Loucy (cell line): ENCODE results near the gene PHKB.

Experiments
- H2AFZ ChIP-seq: fragments of 200-600 bp; sonication (generic); 2 replicates; pipeline ENCODE4 v1.6.0; 2016; ENCODE audit warnings: antibody characterized with exemption, mild to moderate bottlenecking, low read length, moderate library complexity
- H3F3A ChIP-seq: fragments of 200-600 bp; 2 replicates; pipeline ENCODE4 v1.6.0; 2016; ENCODE audit warnings: antibody characterized with exemption, low read depth, mild to moderate bottlenecking
- H3K27me3 ChIP-seq: fragments of 200-600 bp; sonication (generic); 2 replicates; pipeline ENCODE4 v1.6.1; 2014; ENCODE audit warnings: low read length, mild to moderate bottlenecking; ENCODE audit not compliant: insufficient read depth, poor library complexity, severe bottlenecking
- H3K36me3 ChIP-seq: fragments of 200-600 bp; sonication (generic); 2 replicates; pipeline ENCODE4 v1.6.1; 2016; ENCODE audit warnings: low read length; ENCODE audit not compliant: insufficient read depth
- H3K4me1 ChIP-seq: fragments of 200-600 bp; sonication (generic); 2 replicates; pipeline ENCODE4 v1.5.1; 2014; ENCODE audit warnings: low read length, mild to moderate bottlenecking; ENCODE audit not compliant: insufficient read depth, poor library complexity, severe bottlenecking
- H3K4me2 ChIP-seq: fragments of 200-600 bp; sonication (generic); 2 replicates; pipeline ENCODE4 v1.6.0; 2014; ENCODE audit warnings: antibody characterized with exemption, low read length, low read depth, mild to moderate bottlenecking; ENCODE audit not compliant: poor library complexity, severe bottlenecking
- H3K4me3 ChIP-seq: fragments of 200-600 bp; sonication (generic); 2 replicates; pipeline ENCODE4 v1.5.1; 2014; ENCODE audit warnings: low read length, mild to moderate bottlenecking, mixed read lengths; ENCODE audit not compliant: poor library complexity, severe bottlenecking
- H3K79me2 ChIP-seq: fragments of 200-600 bp; sonication (generic); 2 replicates; pipeline ENCODE4 v1.6.1; 2014; ENCODE audit warnings: low read length; ENCODE audit not compliant: insufficient read depth
- H3K9ac ChIP-seq: fragments of 200-600 bp; sonication (generic); 2 replicates; pipeline ENCODE4 v1.6.0; 2014; ENCODE audit warnings: mild to moderate bottlenecking, low read depth, low read length, moderate library complexity; ENCODE audit not compliant: poor library complexity, severe bottlenecking
- H3K9me2 ChIP-seq: fragments of 200-600 bp; sonication (generic); replicated peaks from 2 replicates; pipeline ENCODE4 v1.6.1; 2016; ENCODE audit warnings: low read depth, low read length, mixed read lengths
- H3K9me3 ChIP-seq: fragments of 200-600 bp; sonication (generic); 2 replicates; pipeline ENCODE4 v1.6.1; 2014; ENCODE audit warnings: mild to moderate bottlenecking, antibody characterized with exemption, low read length, low read depth; ENCODE audit not compliant: insufficient read depth
- H4K20me1 ChIP-seq: fragments of 200-600 bp; sonication (generic); 2 replicates; pipeline ENCODE4 v1.6.0; 2014; ENCODE audit warnings: antibody characterized with exemption, low read length, mild to moderate bottlenecking; ENCODE audit not compliant: insufficient read depth, poor library complexity, severe bottlenecking
- CTCF ChIP-seq: fragments of 200-600 bp; sonication (generic); conservative IDR thresholded peaks from 2 replicates; pipeline ENCODE4 v1.5.1; 2014; ENCODE audit warnings: mild to moderate bottlenecking, antibody characterized with exemption, low read length
- EZH2phosphoT487 ChIP-seq: fragments of 200-600 bp; IDR thresholded peaks from 2 replicates; pipeline ENCODE4 v1.6.1; 2018; ENCODE audit warnings: antibody characterized with exemption, mild to moderate bottlenecking, moderate library complexity, borderline replicate concordance

The PHKB gene

GRCh38 chr16:47568351-47568750 is 107.2 kb downstream of the PHKB start:
- H3K4me3 ChIP-seq, result no peak overlapping the region
- H4K20me1 ChIP-seq, result no peaks in the 10 kb centered on the region
- TF ChIP-seq EZH2phosphoT487 (no peak), CTCF (no peak)
- no peaks in the 10 kb centered on the region for H3F3A ChIP-seq
- H3K9me3 ChIP-seq, result no peaks in the 10 kb centered on the region
- H3K9ac ChIP-seq, result no peak overlapping the region
- H3K4me2 ChIP-seq, result no peak overlapping the region
- H2AFZ ChIP-seq, result no peak overlapping the region
- H3K36me3 ChIP-seq, result peaks cover 5% of the 10 kb centered on the region; the same call in 1 of the 2 replicates
- no peaks in the 10 kb centered on the region for H3K4me1 ChIP-seq
- H3K27me3 ChIP-seq, result no peaks in the 10 kb centered on the region
- no peaks in the 10 kb centered on the region for H3K9me2 ChIP-seq
- H3K79me2 ChIP-seq, result no peaks in the 10 kb centered on the region

GRCh38 chr16:47571049-47571448 is 109.9 kb downstream of the PHKB start:
- H4K20me1 ChIP-seq, result no peaks in the 10 kb centered on the region
- no peaks in the 10 kb centered on the region for H3K9me3 ChIP-seq
- H3F3A ChIP-seq, result no peaks in the 10 kb centered on the region
- H3K9ac ChIP-seq, result no peak overlapping the region
- no peaks in the 10 kb centered on the region for H3K27me3 ChIP-seq
- no peaks in the 10 kb centered on the region for H3K79me2 ChIP-seq
- no peak overlapping the region for H2AFZ ChIP-seq
- no peak overlapping the region for H3K4me2 ChIP-seq
- H3K36me3 ChIP-seq, result peaks cover 1% of the 10 kb centered on the region; the same call in 1 of the 2 replicates
- H3K4me1 ChIP-seq, result peaks cover 8% of the 10 kb centered on the region
- H3K9me2 ChIP-seq, result no peaks in the 10 kb centered on the region
- no peak for TF ChIP-seq EZH2phosphoT487
- peak; percentile 27; the same call in 1 of the 2 replicates for TF ChIP-seq CTCF
- no peak overlapping the region for H3K4me3 ChIP-seq

DNA sequence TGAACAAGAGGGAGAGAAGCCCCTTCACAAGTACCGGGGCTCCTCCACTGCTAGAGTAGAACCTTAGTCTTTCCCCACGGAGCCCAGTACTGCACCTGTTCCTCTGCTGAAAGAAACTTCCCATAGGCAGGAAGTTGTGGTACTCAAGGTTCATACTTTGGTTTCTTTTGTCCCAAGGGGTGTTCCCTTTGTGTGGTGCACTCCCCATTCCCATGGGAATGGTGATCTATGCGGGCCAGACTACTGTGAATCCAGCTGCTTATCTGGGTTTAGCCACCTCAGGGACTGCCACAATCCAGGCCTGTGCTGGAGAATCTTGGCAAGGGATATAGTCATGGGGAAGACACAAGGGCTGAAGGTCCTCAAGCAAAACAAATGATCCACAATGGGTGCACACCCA is 110.6 kb downstream of the PHKB start:
- no peaks in the 10 kb centered on the region for H3K9me3 ChIP-seq
- H3K4me3 ChIP-seq, result no peak overlapping the region
- no peaks in the 10 kb centered on the region for H3F3A ChIP-seq
- no peak overlapping the region for H3K9ac ChIP-seq
- no peaks in the 10 kb centered on the region for H3K79me2 ChIP-seq
- H4K20me1 ChIP-seq, result no peaks in the 10 kb centered on the region
- TF ChIP-seq CTCF (no peak), EZH2phosphoT487 (no peak)
- H2AFZ ChIP-seq, result no peak overlapping the region
- H3K4me1 ChIP-seq, result peaks cover 8% of the 10 kb centered on the region
- no peaks in the 10 kb centered on the region for H3K9me2 ChIP-seq
- no peaks in the 10 kb centered on the region for H3K27me3 ChIP-seq
- no peaks in the 10 kb centered on the region; the same call in 1 of the 2 replicates for H3K36me3 ChIP-seq
- H3K4me2 ChIP-seq, result no peak overlapping the region
